ENCODE data around the gene KRT74. TPM values are rescaled to one million over a fixed set of nuclear protein-coding genes. Genes with fewer than 3 reads are reported as not detected.

Gene KRT74
- total and polyA plus RNA-seq, 4 donors: not detected

DNA sequence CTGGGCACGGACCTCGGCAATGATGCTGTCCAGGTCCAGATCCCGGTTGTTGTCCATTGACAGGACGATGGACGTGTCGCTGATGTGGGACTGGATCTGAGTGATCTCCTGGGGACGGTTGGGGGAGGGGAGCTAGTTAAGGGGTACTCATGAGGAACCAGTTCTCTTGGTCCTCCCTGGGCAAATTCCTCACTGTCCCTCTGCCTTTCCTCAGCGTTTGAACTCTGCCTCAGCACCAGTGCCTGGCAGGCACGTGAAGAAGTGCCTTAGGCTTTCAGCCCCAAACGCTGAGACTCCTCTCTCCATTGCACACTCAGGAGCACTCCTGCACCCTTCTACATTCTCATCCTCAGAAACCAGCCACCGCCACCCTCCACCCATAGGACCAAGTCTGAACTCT, 17.9 kb upstream of the KRT74 start:
- no peaks in the 10 kb centered on the region for H3K4me1 ChIP-seq (ENCODE audit: control insufficient read depth in 4 of 4, insufficient read depth in 4 of 4, low read length in 3 of 4)
- no peak for DNase-seq (ENCODE audit: low spot score)
- H3K36me3 ChIP-seq (ENCODE audit: control insufficient read depth in 4 of 4, insufficient read depth in 3 of 4, low read depth in 1 of 4, low read length in 3 of 4): no peaks in the 10 kb centered on the region
- H3K27me3 ChIP-seq (ENCODE audit: control insufficient read depth in 4 of 4, insufficient read depth in 4 of 4, low read length in 3 of 4): no peaks in the 10 kb centered on the region
- H3K9me3 ChIP-seq (ENCODE audit: control insufficient read depth in 4 of 4, low read length in 3 of 4): no peaks in the 10 kb centered on the region
- no peak overlapping the region for H3K4me3 ChIP-seq (ENCODE audit: low read depth in 1 of 3, low read length in 3 of 3)
- no peak overlapping the region for H3K9ac ChIP-seq (ENCODE audit: low read depth in 1 of 2, low read length in 2 of 2)
- 91% methylated on average over 11 of the region's 11 CpGs for WGBS
- no peak overlapping the region for H3K27ac ChIP-seq (ENCODE audit: low read depth in 1 of 2, low read length in 2 of 2)
- no peak for TF ChIP-seq YY1 (IDR thresholded peaks at IDR 0.05)

- Histone ChIP-seq H3K4me3 (ENCODE audit: low read depth in 1 of 3, low read length in 3 of 3) (no peak overlapping the region), H3K9me3 (ENCODE audit: control insufficient read depth in 4 of 4, low read length in 3 of 4) (no peaks in the 10 kb centered on the region), H3K9ac (ENCODE audit: low read depth in 1 of 2, low read length in 2 of 2) (no peak overlapping the region), H3K36me3 (ENCODE audit: control insufficient read depth in 4 of 4, insufficient read depth in 3 of 4, low read depth in 1 of 4, low read length in 3 of 4) (no peaks in the 10 kb centered on the region), H3K4me1 (ENCODE audit: control insufficient read depth in 4 of 4, insufficient read depth in 4 of 4, low read length in 3 of 4) (no peaks in the 10 kb centered on the region), H3K27ac (ENCODE audit: low read depth in 1 of 2, low read length in 2 of 2) (no peak overlapping the region), H3K27me3 (ENCODE audit: control insufficient read depth in 4 of 4, insufficient read depth in 4 of 4, low read length in 3 of 4) (no peaks in the 10 kb centered on the region)
- DNase-seq (ENCODE audit: low spot score): no peak
- 91% methylated on average over 6 of the region's 6 CpGs for WGBS
- no peak for TF ChIP-seq RAD21 (IDR thresholded peaks at IDR 0.05)
- TF ChIP-seq TAF1 (conservative IDR thresholded peaks at IDR 0.05): no peak
- no peak for TF ChIP-seq SP1 (IDR thresholded peaks at IDR 0.05)
- TF ChIP-seq, protein P1, sequence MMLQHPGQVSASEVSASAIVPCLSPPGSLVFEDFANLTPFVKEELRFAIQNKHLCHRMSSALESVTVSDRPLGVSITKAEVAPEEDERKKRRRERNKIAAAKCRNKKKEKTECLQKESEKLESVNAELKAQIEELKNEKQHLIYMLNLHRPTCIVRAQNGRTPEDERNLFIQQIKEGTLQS (IDR thresholded peaks at IDR 0.05): no peak
- TF ChIP-seq FOXA2 (IDR thresholded peaks at IDR 0.05): no peak
- no peak for TF ChIP-seq HNF4A (conservative IDR thresholded peaks at IDR 0.05)
Observed at GRCh38 chr12:52590021-52590420, 16.4 kb upstream of the KRT74 start.

DNA sequence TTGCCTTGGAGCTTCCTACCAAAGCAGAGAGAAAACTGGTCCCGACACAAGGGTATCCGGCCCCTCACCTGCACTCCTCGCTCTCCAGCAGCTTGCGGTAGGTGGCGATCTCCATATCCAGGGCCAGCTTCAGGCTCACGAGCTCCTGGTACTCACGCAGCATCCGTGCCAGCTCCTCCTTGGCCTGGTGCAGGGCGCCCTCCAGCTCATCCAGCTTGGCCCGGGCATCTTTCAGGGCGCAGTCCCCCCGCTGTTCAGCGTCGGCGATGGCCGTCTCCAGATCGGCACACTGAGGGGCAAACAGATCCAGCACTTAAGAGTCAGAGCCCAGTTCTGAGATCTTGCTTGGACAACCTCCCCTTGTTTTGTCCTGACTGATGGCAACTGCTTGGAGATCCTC, 13.9 kb upstream of the KRT74 start:
- H3K36me3 ChIP-seq (ENCODE audit: control insufficient read depth in 4 of 4, insufficient read depth in 3 of 4, low read depth in 1 of 4, low read length in 3 of 4): no peaks in the 10 kb centered on the region
- no peak overlapping the region for H3K4me3 ChIP-seq (ENCODE audit: low read depth in 1 of 3, low read length in 3 of 3)
- no peaks in the 10 kb centered on the region for H3K27me3 ChIP-seq (ENCODE audit: control insufficient read depth in 4 of 4, insufficient read depth in 4 of 4, low read length in 3 of 4)
- 79% methylated on average over 17 of the region's 17 CpGs for WGBS
- H3K4me1 ChIP-seq (ENCODE audit: control insufficient read depth in 4 of 4, insufficient read depth in 4 of 4, low read length in 3 of 4): peaks cover 0 to 11% (median 4%) of the 10 kb centered on the region in 4 donors
- H3K9ac ChIP-seq (ENCODE audit: low read depth in 1 of 2, low read length in 2 of 2): no peak overlapping the region
- H3K9me3 ChIP-seq (ENCODE audit: control insufficient read depth in 4 of 4, low read length in 3 of 4): no peaks in the 10 kb centered on the region
- TF ChIP-seq YY1 (IDR thresholded peaks at IDR 0.05) (no peak), CTCF (IDR thresholded peaks at IDR 0.05; ENCODE audit: low read depth, low read length, missing input control) (no peak), TAF1 (conservative IDR thresholded peaks at IDR 0.05) (no peak), GABPA (IDR thresholded peaks at IDR 0.05 in 1 of 2, conservative IDR thresholded peaks at IDR 0.05 in 1 of 2) (no peak)
- TF ChIP-seq, protein P1 (IDR thresholded peaks at IDR 0.05): no peak
- no peak for DNase-seq (ENCODE audit: low spot score)
- no peak overlapping the region for H3K27ac ChIP-seq (ENCODE audit: low read depth in 1 of 2, low read length in 2 of 2)

GRCh38 chr12:52585946-52586345, 12.3 kb upstream of the KRT74 start:
- no peaks in the 10 kb centered on the region for H3K27me3 ChIP-seq (ENCODE audit: control insufficient read depth in 4 of 4, insufficient read depth in 4 of 4, low read length in 3 of 4)
- TF ChIP-seq YY1 (IDR thresholded peaks at IDR 0.05): no peak
- no peak for TF ChIP-seq TAF1 (conservative IDR thresholded peaks at IDR 0.05)
- TF ChIP-seq FOXA2 (IDR thresholded peaks at IDR 0.05): no peak
- H3K36me3 ChIP-seq (ENCODE audit: control insufficient read depth in 4 of 4, insufficient read depth in 3 of 4, low read depth in 1 of 4, low read length in 3 of 4): no peaks in the 10 kb centered on the region
- H3K4me1 ChIP-seq (ENCODE audit: control insufficient read depth in 4 of 4, insufficient read depth in 4 of 4, low read length in 3 of 4): peaks cover 0 to 11% (median 4%) of the 10 kb centered on the region in 4 donors
- no peak overlapping the region for H3K27ac ChIP-seq (ENCODE audit: low read depth in 1 of 2, low read length in 2 of 2)
- H3K9ac ChIP-seq (ENCODE audit: low read depth in 1 of 2, low read length in 2 of 2): no peak overlapping the region
- no peak overlapping the region for H3K4me3 ChIP-seq (ENCODE audit: low read depth in 1 of 3, low read length in 3 of 3)
- no peaks in the 10 kb centered on the region for H3K9me3 ChIP-seq (ENCODE audit: control insufficient read depth in 4 of 4, low read length in 3 of 4)
- 86% methylated on average over 9 of the region's 9 CpGs for WGBS
- no peak for DNase-seq (ENCODE audit: low spot score)

All from liver (tissue), 9 donors.